ENCODE results near the gene SLC22A3.

GRCh38 chr6:160299559-160299958 is 48.6 kb upstream of the SLC22A3 start:
- TF ChIP-seq EZH2 (IDR thresholded peaks at IDR 0.05) (no peak), POLR2AphosphoS5 (IDR thresholded peaks at IDR 0.05; ENCODE audit: borderline replicate concordance, low read depth, low read length) (no peak)

All from SK-N-MC (cell line).